HepG2 (cell line): ENCODE data around the gene OR4K1. TPM values are rescaled to one million over a fixed set of nuclear protein-coding genes. Genes with fewer than 3 reads are reported as not detected.

Experiments used
- ATAC-seq: fragments of 200-7000 bp; cut with Tn5 transposase; 3 replicates; pipeline ENCODE4 v1.9.1; 2020; ENCODE audit warnings: mild to moderate bottlenecking, moderate library complexity
- BruUV-seq: library from RNA; stranded (reverse); fragments of 400-500 nt; replicated peaks from 2 replicates; lab custom pipeline; 2021; lab: Mats Ljungman, UMichigan
- CTCF ChIA-PET: fragments of 300-600 bp; formaldehyde crosslinking; extraction: SDS; loops from one replicate; lab custom pipeline; 2021; ENCODE audit warnings: low total read pairs, inconsistent platforms, low intra/inter-chr PET ratio; lab: Yijun Ruan, JAX
- POLR2A ChIA-PET: fragments of 350-600 bp; sonication (Branson Sonifier 250); formaldehyde crosslinking; loops from one replicate; lab custom pipeline; 2020; ENCODE audit warnings: antibody characterized with exemption, inconsistent platforms; lab: Yijun Ruan, JAX
- DNase-seq: peaks from one replicate; pipeline ENCODE4 v3.0.0-alpha.2; 2015; ENCODE audit warnings: low spot score
- FAIRE-seq: peaks from 3 replicates; lab custom pipeline; 2011; peaks lifted over from hg19 to GRCh38; lab: Jason Lieb, UNC
- H2AFZ ChIP-seq: one replicate; pipeline ENCODE4 v1.6.1; 2011; ENCODE audit warnings: low read length, inconsistent platforms
- H3K27ac ChIP-seq: fragments of 300-600 bp; 3 replicates; pipeline ENCODE4 v1.8.0; 2011; ENCODE audit warnings: mixed run types, mild to moderate bottlenecking, mixed read lengths, low read length, inconsistent platforms; ENCODE audit not compliant: insufficient read depth; ENCODE audit errors: extremely low read length
- H3K27me3 ChIP-seq, 2 experiments: fragments of 200-600 bp in 1 of 2; 2 replicates in 1 of 2; 3 replicates in 1 of 2; pipeline versions ENCODE4 v1.6.0 to v1.8.0; 2011; ENCODE audit warnings: low read length in 2 of 2, mild to moderate bottlenecking in 2 of 2, moderate library complexity in 2 of 2, inconsistent platforms in 1 of 2; ENCODE audit not compliant: insufficient read depth in 2 of 2, control insufficient read depth in 1 of 2
- H3K36me3 ChIP-seq, 2 experiments: fragments of 200-600 bp in 1 of 2; replicated peaks in 1 of 2; 2 replicates in 1 of 2; 3 replicates in 1 of 2; pipeline versions ENCODE4 v1.5.1 to v1.8.0; 2011; ENCODE audit warnings: low read length in 2 of 2, inconsistent platforms in 1 of 2; ENCODE audit not compliant: insufficient read depth in 2 of 2, control insufficient read depth in 1 of 2
- H3K4me1 ChIP-seq: 2 replicates; pipeline ENCODE4 v1.5.1; 2012; ENCODE audit warnings: low read length, inconsistent platforms; ENCODE audit not compliant: insufficient read depth
- H3K4me2 ChIP-seq: 2 replicates; pipeline ENCODE4 v1.6.0; 2011; ENCODE audit warnings: low read depth, low read length, inconsistent platforms
- H3K4me3 ChIP-seq, 3 experiments: fragments of 200-600 bp in 1 of 3; sonication (generic), shearing (Covaris generic) in 1 of 3; replicated peaks in 1 of 3; 2 replicates each; pipeline ENCODE4 v1.5.1; 2011 to 2016; ENCODE audit warnings: low read length in 3 of 3, inconsistent platforms in 2 of 3, low read depth in 2 of 3, mild to moderate bottlenecking in 2 of 3, control low read depth in 1 of 3, mixed read lengths in 1 of 3; ENCODE audit not compliant: insufficient read depth in 1 of 3
- H3K79me2 ChIP-seq: one replicate; pipeline ENCODE4 v1.6.1; 2011; ENCODE audit warnings: low read length, inconsistent platforms; ENCODE audit not compliant: insufficient read depth
- H3K9ac ChIP-seq: 2 replicates; pipeline ENCODE4 v1.6.0; 2011; ENCODE audit warnings: mild to moderate bottlenecking, low read depth, low read length, inconsistent platforms; ENCODE audit not compliant: insufficient read depth
- H3K9me3 ChIP-seq: 2 replicates; pipeline ENCODE4 v1.5.1; 2012; ENCODE audit warnings: mild to moderate bottlenecking, low read length
- H4K20me1 ChIP-seq: 2 replicates; pipeline ENCODE4 v1.6.0; 2011; ENCODE audit warnings: inconsistent platforms, mild to moderate bottlenecking, low read length, moderate library complexity; ENCODE audit not compliant: insufficient read depth
- E2F2 ChIP-seq: sonication (generic); formaldehyde crosslinking; IDR thresholded peaks from 2 replicates; pipeline ENCODE4 v1.4.0; 2020; ENCODE audit warnings: missing genetic modification reagents, borderline replicate concordance
- TOPORS ChIP-seq: sonication (generic); formaldehyde crosslinking; IDR thresholded peaks from 2 replicates; pipeline ENCODE4 v1.8.0; 2023; ENCODE audit warnings: mild to moderate bottlenecking, missing genetic modification reagents
- ZC3H13 ChIP-seq: sonication (generic); formaldehyde crosslinking; IDR thresholded peaks from 2 replicates; pipeline ENCODE4 v1.8.1; 2023; ENCODE audit warnings: mild to moderate bottlenecking, missing genetic modification reagents, moderate library complexity
- WGBS: methylation state at CpG from one replicate; pipeline ENCODE4 v1.1.6; 2017; ENCODE audit warnings: low lambda C conversion rate; 5-methylcytosine and 5-hydroxymethylcytosine counted together
- in situ Hi-C: cut with HindIII; loops from 2 replicates; pipeline ENCODE4 v1.10.0; 2017; ENCODE audit warnings: low pct_unique_long_range_greater_than_20kb; ENCODE audit not compliant: extremely low pct_ligation_motif_present
- intact Hi-C: fragments of 100-400 bp; cut with micrococcal nuclease; formaldehyde crosslinking; loops from one replicate; pipeline ENCODE4 v1.10.0; 2022; ENCODE audit not compliant: unreplicated experiment
- polyA plus RNA-seq, 8 experiments: library from polyadenylated mRNA; depleted of rRNA in 3 of 8; stranded (reverse) in 7 of 8; unstranded in 1 of 8; fragments of >200 nt; fragmentation: Illumina TruSeq in 4 of 8; extraction: Trizol in 4 of 8; gene quantifications; 2 replicates each; pipeline versions ENCODE4 v1.2.1 to v1.2.3, GENCODE V29; 2011 to 2016; ENCODE audit warnings: low read depth in 4 of 8, missing spikeins in 1 of 8, mixed read lengths in 1 of 8; ENCODE audit not compliant: insufficient read depth in 1 of 8
- total RNA-seq, 5 experiments: library from RNA; depleted of rRNA; stranded (reverse); fragments of >200 nt; fragmentation: Illumina TruSeq; extraction: Trizol; gene quantifications; 2 replicates each; pipeline ENCODE4 v1.2.3, GENCODE V29; 2016; ENCODE audit warnings: low read depth in 1 of 5
- TF ChIP-seq, protein P1 (sequence below): sonication (generic); formaldehyde crosslinking; IDR thresholded peaks from 2 replicates; pipeline ENCODE4 v1.5.0; 2020; ENCODE audit warnings: mild to moderate bottlenecking, low read depth, missing genetic modification reagents, borderline replicate concordance

Gene OR4K1
- total and polyA plus RNA-seq, 2 of the 13 experiments (the other 11 are each of a cell fraction or from before 2014, with no cell fraction given), result not detected

DNA sequence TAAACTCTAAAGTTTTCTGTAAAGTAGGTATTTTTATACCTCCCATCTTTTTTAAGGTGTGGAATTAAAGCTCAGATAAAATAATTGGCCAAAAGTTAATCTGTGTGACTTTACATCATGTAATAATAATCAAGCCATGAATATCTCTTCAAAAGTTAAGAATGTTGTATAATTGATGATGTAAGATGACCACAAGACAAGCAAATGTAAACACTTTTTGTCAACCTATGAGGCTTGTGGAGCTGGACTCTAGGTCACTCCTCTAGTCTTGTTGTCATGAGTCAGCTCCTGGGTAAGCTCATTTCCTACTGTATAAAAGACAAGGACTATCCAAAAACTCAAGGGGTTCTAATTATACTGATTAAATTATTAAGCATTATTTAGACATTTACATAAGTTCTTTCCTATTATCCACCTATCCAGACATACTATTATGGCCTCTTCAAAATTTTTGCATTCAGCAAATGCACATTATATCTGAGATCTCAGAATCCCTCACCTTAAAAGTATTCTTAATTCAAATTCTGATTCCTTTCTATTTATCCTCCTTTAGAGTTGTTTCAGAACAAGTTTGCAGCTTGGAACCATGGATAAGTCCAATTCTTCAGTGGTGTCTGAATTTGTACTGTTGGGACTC lies 10.6 kb upstream of the OR4K1 start, which contains the start of gene OR4K5 (continued):
- TF ChIP-seq, protein P1, sequence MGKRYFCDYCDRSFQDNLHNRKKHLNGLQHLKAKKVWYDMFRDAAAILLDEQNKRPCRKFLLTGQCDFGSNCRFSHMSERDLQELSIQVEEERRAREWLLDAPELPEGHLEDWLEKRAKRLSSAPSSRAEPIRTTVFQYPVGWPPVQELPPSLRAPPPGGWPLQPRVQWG (CRISPR knock-in tag), result no peak
- TF ChIP-seq ZC3H13, result no peak

DNA sequence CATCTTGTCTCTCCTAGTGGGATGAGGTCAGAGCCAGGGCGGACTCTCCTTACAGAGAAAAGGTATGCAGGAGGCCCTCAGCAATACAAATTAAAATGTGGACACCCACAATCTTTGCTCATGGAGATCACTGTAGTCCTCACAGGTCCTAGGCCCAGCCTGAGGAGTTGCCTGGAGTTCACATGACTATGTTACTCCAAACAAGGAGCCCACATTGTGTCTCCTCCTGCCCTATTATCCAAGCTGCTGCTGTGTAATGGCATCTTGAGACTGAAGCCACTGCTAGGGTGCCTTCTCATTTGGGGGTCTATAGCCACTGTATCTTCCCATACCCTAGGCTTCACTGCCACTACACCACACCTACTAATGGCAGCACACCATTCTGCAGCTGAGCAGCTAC lies 11.0 kb downstream of the OR4K1 start:
- Histone ChIP-seq H3K27ac (no peak overlapping the region), H2AFZ (no peak overlapping the region), H4K20me1 (no peaks in the 10 kb centered on the region), H3K79me2 (no peaks in the 10 kb centered on the region), H3K4me3 (no peak overlapping the region), H3K36me3 (no peaks in the 10 kb centered on the region), H3K27me3 (no peaks in the 10 kb centered on the region), H3K9ac (no peak overlapping the region), H3K4me1 (no peaks in the 10 kb centered on the region), H3K9me3 (no peaks in the 10 kb centered on the region), H3K4me2 (no peak overlapping the region)
- intact Hi-C loops, result no loop called here
- ChIA-PET CTCF (no interaction called here), POLR2A (no interaction called here)
- in situ Hi-C loops, result no loop called here
- BruUV-seq, result no TSS peak
- no peak for DNase-seq
- no peak for TF ChIP-seq TOPORS (CRISPR knock-in tag)
- FAIRE-seq, result no peak
- ATAC-seq, result no peak
- WGBS, result 25% methylated on average over 1 of the region's 1 CpG

- peak overlapping the region; percentile 61 for H3K4me2 ChIP-seq
- no peaks in the 10 kb centered on the region for H3K4me1 ChIP-seq
- no peaks in the 10 kb centered on the region for H4K20me1 ChIP-seq
- ATAC-seq (peak; percentile 77), DNase-seq (no peak), FAIRE-seq (peak; percentile 81)
- 12% methylated on average over 3 of the region's 3 CpGs for WGBS
- POLR2A ChIA-PET, result no interaction called here
- no peak overlapping the region for H3K27ac ChIP-seq
- no peaks in the 10 kb centered on the region for H3K9me3 ChIP-seq
- intact Hi-C loops, result no loop called here
- peak overlapping the region; percentile 80 for H2AFZ ChIP-seq
- H3K9ac ChIP-seq, result no peak overlapping the region
- H3K4me3 ChIP-seq, result peak overlapping the region; percentile 20 to 56 (median 44); a peak in 4 of 6 replicates
- in situ Hi-C loops, result no loop called here
- no peaks in the 10 kb centered on the region for H3K36me3 ChIP-seq
- no peaks in the 10 kb centered on the region for H3K79me2 ChIP-seq
- H3K27me3 ChIP-seq, result no peaks in the 10 kb centered on the region
- no TSS peak for BruUV-seq
- TF ChIP-seq E2F2 (CRISPR knock-in tag), result no peak
- CTCF ChIA-PET, result no interaction called here
Measured at GRCh38 chr14:19947413-19948090, 16.8 kb downstream of the OR4K1 start.
